SHP77 (cell line): Measurements from ENCODE around the gene CARNS1.
"Not testable (repeated sequence)": the region's sequence is repeated elsewhere in the genome, so short reads cannot be mapped to it uniquely, and the experiment has no call there.

Experiments
- DNase-seq, 2 experiments: peaks; one replicate each; lab custom pipeline; 2025; lab: John Stamatoyannopoulos, UW

Gene CARNS1

DNA sequence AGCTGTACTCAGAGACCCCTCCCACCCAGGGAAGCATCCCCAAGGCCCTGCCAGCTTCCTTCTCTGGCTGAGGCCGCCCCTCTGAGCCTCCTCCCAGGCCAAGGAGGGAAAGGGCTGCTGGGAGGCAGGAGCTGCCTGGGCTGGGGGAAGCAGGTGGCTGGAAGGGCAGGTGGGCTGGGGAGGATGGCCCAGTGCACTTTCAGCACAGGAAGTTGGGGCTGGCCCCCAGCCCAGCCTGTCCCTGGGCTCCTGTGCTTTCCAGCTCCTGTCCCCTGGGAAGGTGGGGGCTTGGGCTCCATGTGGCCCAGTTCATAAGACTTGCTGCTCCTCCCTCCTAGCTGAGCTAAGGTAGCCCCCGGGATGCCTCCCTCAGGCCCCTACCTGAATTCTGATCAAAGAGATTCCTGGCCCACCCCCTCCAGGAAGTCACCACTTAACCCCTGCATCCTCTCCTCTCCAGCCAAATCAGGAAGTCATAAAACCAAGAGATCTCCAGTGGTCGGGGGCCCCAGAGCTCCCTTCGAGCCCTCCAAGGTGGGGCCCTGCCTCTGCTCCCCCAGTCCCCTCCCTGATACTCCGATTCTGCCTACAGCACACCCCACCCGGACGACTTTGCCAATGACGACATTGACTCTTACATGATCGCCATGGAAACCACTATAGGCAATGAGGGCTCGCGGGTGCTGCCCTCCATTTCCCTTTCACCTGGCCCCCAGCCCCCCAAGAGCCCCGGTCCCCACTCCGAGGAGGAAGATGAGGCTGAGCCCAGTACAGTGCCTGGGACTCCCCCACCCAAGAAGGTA is 18.7 kb upstream of the CARNS1 start:
- no peak for DNase-seq

DNA sequence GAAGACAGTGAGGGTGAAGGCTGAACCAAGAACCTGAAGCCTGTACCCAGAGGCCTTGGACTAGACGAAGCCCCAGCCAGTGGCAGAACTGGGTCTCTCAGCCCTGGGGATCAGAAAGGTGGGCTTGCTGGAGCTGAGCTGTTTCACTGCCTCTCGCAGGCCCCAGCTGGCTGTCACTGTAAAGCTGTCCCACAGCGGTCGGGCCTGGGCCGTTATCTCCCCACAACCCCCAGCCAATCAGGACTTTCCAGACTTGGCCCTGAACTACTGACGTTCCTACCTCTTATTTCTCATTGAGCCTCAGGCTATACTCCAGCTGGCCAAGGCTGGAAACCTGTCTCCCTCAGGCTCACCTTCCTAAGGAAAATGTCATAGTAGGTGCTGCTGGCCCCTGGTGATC is 17.9 kb upstream of the CARNS1 start:
- no peak for DNase-seq

DNA sequence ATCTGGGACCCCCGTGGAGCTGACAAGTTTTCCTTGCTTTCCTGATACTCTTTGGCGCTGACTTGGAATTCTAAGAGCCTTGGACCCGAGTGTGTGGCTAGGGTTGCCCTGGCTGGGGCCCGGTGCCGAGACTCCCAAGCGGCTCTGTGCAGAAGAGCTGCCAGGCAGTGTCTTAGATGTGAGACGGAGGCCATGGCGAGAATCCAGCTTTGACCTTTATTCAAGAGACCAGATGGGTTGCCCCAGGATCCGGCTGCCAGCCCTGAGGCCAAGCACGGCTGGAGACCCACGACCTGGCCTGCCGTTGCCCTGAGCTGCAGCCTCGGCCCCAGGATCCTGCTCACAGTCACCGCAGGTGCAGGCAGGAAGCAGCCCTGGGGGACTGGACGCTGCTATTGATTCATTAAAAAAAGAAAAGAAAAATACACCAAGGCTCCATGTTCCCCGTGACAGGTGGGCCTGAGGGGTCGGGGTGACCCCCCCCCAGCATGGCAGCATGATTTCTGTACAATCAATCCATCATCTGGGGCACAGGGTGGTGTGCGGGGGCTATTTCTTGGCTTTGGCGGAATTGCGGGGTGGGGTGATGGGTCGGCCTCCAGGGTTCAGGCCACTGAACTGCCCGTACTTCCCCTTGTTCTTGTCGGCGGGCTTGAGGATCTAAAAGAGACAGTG is 17.4 kb upstream of the CARNS1 start:
- no peak for DNase-seq

DNA sequence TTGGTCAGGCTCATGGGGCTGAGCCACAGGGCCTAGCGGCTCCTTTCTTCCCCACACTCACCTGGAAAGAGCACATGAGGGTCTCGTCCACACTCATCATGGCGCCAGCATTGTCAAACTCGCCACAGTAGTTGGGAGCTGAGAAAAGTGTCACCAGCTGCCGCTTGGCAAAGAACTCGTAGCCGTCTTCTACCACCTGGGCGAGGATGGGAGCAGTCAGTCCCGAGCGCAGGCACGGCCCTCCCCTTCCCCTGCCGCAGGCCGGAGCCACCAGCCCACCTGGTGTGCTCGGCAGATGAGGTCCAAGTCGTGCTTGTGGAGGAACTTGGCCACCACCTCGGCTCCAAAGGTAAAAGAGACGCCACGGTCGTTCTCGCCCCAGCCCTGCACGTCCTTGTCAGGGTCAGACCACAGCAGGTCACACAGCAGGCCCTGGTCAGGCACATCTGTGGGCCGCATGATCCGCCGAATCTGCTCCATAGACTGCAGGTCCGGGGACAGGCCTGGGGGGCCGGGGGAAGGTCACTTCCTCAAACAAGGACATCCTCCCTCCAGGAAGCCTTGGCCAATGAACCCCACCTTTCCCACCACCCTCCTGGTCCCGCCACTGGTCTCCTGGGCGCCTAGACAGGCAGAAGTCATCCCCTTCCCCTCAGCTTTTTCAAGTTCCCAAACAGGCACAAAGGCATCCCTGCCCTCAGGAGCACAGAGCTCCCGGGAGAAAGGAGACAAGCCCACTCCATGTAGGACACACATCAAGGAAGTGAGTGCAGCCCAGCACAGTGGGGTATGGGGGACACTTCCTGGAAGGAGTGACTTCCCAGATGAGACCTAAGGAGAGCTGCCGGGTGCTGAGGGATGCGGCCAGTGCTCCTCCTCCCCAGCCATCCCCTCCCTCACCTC is 16.6 kb upstream of the CARNS1 start:
- DNase-seq: no peak

DNA sequence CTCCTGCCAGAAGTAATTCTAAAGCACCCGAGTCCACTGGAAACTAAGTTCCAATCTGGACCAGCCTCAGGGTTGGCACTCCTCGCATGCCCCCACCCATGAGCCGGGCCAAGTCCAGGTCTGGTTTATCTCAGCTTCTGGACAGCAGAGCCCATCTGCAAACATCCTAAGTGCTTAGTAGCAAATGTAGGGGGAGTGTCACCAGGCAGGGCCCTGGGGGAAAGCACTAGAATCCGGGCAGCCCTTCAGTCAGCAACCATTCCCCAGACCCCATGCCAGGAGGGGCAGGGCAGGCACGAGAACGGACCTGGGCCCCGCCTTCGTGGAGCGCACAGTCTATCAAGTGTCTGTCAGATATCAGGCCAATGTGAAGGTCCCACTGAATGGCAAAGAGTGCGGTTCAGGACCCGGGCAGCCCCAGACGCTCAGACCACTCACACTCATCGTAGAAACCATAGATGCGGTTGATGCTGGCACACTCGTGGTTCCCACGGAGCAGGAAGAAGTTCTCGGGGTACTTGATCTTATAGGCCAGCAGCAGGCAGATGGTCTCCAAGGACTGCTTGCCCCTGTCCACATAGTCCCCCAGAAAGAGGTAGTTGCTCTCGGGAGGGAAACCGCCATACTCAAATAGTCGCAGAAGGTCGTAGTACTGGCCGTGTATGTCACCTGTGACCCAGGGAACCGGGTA is 15.1 kb upstream of the CARNS1 start:
- no peak for DNase-seq

DNA sequence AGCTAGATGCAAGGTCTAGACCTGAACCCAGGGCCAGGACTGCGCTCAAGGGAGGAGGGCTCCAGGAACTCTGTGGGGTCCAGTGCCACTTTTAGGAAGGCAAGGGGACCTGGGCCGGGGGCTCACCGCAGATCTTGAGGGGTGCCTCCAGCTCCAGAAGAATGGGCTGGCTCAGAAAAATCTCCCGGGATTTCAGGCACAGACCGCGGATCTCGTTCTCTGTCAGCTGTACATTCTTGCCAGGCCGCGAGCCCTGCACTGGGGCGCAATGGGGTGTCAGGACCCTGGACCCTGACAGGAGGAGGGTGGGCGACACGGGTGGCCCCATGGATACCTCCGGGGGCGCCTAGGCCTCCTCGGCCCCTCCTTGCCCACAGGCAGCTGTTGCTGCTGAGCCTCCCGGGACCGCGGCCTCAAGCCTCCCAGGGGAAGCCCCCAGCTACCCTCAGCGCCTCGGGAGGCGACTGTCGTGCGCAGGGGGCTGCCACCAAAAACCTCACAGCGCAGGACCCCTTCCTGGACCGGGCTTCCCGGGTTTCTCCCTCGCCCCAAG is 14.5 kb upstream of the CARNS1 start:
- DNase-seq: no peak

DNA sequence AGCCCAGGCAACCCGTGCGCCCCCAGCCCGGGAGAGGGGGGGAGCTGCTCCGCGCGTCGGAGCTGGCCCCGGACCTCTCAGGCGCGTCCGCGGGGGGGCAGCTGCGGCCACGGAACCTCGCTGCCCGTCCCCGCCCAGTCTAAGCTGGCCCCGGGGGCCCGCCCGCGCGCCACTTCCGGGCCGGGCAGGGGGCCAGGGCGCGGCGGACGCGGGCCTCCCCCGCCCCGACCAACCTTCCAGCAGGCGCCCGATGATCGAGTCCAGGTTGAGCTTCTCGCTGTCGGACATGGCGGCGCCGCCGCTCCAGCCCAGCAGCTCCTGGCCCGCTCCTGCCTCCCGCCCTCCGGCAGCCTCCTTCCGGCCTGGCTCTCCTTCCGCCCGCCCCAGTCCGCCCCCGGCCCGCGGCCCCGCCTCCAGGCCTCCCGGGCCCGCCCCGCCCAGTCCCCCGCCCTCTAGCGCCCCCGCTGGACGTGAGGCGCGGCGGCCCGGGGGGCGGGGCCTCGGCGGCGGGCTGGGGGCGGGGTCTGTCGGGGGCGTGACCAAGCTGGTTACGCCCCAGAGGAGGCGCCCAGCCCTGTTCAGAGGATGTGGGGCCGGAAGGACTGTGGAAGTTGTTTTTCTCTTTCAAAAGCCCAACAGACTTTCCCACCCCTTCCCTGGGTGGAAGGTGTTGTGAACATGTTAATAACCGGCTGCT is 13.8 kb upstream of the CARNS1 start, which contains the start of gene PPP1CA:
Gene PPP1CA (minus strand): TSS at position 364 of the 697 bp plus-strand sequence. CDS start 76 bp downstream, at position 288.
- DNase-seq: peak; percentile 85 to 90

DNA sequence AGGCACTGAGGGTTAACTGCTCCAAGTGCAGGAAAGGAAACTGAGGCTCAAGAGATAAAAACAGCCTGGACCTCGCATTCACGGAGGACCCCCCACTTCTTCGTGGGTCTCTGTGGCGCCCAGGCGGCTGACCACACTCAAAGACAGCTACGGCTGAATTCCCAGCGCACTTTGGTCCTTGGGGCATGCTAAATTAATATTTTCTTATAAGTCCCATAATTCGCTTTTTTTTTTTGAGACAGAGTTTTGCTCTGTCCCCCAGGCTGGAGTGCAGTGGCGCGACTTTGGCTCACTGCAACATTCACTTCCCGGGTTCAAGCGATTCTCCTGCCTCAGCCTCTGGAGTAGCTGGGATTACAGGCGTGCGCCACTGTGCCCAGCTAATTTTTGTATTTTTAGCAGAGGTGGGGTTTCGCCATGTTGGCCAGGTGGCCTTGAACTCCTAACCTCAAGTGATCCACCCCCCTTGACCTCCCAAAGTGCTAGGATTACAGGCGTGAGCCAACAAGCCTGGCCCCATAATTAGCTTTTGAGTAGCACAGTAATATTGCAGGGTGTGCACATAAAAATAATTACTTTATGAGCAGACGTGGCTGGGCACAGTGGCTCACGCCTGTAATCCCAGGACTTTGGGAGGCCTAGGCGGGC is 13.2 kb upstream of the CARNS1 start:
- not testable (repeated sequence) for DNase-seq

DNA sequence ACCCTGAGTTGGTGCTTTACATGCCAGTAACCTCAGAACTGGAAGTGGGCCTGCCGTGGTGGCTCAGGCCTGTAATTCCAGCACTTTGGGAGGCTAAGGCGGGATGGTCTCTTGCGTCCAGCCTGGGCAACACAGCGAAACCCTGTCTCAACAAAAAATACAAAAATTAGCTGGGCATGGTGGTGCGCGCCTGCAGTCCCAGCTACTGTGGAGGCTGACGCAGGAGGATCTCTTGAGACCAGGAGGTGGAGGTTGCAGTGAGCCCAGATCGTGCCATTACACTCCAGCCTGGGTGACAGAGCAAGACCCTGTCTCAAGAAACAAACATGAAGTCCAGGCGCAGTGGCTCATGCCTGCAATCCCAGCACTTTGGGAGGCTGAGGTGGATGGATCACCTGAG is 12.4 kb upstream of the CARNS1 start:
- not testable (repeated sequence) for DNase-seq

DNA sequence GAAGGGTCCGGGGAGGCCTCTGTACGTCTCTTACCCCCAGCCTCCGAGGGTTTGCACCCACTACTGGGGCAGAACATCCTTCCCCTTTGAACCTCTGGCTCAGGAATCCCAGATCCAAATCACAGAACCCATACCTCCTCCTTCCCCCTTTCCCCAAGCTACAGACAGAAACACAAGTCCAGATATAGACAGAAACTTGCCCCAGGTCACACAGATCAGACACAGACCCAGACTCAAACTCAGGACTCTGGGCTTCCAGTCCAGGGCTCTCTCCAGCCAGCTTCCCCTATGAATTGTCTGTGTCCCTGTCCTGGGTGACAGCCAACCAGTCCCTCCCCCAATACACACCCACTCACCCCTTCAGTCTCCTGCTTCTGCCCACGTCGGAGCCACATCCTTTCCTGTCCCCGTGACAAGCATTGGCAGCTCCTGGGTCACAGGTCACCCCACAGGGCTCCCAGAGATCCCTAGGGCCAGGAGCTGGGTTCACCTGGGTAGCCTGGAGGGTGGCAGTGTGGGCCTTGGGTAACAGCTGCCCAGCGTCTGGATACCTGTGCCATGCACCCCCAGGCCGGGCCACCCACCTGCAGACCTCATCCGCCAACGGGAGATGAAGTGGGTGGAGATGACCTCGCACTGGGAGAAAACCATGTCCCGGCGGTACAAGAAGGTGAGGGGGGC is 10.8 kb upstream of the CARNS1 start:
- no peak for DNase-seq

DNA sequence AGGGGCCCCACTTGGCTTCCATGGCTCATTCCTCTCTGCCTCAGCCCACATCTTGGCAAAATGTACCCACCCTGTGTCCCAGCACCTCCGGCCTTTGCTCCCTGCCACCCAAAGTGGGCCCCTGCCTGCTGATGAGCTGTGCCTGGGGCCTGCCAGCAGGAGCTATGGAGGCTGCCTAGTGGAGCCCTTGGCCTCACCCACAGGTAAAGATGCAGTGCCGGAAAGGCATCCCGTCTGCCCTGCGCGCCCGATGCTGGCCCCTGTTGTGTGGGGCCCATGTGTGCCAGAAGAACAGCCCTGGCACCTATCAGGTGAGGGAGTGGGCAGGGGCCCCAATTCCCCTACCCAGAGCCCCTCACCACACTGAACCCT is 10.3 kb upstream of the CARNS1 start:
- no peak for DNase-seq

DNA sequence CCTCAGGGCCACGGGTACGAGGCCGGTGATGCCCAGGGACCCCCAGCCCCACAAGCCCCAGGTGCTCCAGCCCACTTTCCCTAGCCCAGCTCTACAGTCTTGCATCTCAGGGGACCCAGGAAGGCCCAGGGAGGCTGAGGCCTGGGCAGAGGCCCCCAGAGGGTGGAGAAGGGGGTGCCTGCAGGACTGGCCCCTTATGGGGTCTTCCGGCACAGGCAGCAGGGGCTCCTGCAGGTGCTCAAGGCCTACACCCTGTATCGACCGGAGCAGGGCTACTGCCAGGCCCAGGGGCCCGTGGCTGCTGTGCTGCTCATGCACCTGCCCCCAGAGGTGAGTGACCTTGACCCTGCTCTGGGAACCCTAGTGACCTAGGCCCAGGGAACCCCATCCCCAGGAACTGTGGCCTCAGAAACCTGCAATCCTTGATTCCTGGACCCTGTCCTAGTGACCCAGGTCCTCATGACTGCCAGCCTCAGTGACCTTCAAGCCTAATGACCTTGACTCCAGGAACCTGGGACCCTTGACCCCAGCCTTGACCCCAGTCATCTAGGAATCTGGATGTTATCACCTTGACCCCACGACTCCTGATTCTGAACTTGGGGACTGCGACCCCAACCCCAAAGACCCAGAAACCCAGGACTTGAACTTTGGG is 9.7 kb upstream of the CARNS1 start:
- DNase-seq: no peak

DNA sequence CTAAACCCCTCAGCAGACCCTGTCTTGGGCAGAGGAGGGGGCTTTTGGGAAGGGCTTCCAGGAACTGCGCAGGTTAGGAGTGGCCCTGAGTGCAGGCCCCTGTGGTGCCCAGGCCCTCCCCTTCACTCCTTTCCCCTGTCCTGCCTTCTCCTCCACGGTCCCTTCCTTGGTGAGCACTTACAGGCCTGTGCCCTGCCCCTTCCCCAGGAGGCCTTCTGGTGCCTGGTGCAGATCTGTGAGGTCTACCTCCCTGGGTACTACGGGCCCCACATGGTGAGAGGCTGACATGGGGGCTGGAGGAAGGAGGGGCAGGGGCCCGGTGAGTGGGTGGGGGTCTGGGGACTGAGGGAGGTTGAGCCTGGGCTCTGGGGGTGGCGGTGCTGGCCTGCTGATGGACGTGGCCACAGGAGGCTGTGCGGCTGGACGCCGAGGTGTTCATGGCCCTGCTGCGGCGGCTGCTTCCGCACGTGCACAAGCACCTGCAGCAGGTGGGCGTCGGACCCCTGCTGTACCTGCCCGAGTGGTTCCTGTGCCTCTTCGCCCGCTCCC is 9.0 kb upstream of the CARNS1 start:
- no peak for DNase-seq

DNA sequence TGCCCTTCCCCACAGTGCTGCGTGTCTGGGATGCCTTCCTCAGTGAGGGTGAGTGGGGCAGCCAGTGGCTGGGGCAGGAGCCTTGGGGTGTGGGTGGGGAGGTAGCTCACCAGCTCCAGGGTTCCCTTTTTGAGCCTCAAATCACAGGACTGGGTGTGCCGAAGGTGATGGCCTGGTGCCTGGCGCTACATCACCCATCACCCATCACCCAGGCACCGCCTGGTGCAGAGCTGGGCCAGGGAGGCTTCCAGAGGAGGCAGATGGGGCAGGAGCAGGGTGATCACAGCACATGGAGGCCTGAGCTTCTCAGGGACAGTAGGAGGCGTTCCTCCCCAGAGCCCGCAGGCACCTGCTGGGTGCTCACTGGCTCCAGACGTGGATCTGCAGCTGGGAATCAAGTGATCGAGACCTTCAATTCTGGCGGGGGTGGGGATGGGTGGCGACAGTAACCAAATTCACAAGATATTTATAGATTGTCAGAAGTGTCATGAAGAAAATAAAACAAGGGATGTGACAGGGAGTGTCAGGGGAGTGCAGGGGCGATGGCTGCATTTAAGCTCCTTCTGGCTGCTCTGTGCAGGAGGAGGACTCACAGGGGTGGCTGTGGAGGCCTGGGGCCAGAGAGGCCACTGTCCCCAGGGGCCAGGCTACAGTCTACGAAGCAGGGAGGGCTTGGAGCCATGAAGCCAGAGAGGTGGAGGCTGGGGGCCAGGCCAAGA is 8.3 kb upstream of the CARNS1 start:
- DNase-seq: peak; percentile 66 to 80

DNA sequence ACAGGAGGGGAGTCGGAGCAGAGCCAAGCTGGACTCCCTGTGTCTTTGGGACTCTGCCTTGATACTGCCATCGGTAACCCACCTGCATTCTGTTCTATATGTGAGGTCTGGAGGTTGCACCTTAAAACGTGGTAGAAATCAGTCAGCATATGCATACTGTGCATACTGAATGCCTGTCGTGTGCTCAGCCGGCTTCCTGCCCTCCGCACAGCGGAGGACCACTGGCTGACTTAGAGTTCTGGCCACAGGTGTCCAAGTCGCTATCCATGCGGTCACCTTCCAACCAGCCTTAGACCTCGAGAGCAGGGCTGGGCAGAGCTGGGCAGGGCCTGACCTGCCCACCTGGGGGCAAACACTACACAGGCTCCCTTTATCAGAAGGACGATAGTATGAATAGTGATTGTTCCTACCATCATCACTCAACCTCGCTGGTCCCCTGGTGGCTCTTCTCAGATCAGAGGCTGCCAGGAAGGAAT is 7.8 kb upstream of the CARNS1 start:
- no peak for DNase-seq

DNA sequence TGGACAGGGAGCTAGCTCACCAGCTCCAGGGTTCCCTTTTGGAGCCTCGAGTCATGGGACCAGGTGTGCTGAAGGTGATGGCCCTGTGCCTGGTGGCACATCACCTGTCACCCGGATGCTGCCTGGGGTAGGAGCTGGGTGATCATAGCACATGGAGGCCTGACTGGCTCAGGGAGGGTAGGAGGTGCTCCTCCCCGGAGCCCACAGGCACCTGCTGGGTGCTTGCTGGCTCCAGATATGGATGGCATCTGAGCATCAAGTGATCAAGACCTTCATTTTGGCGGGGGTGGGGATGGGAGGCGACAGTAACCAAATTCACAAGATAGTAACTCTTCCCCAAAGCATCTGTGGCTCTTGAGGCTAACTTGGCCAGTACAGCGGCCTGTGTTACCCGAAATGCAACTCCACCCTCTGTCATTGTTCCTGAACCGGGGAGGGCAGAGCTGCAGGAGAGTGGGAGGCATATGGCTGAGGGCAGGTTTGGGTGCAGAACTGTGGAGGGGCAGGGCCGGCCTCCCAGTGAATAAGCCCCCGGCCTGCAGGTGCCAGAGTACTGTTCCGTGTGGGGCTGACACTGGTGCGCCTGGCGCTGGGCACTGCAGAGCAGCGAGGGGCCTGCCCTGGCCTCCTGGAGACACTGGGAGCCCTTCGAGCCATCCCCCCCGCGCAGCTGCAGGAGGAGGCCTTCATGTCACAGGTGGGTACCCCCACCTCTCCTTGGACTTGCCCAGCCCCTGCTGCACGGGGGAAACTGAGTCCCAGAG is 6.9 kb upstream of the CARNS1 start:
- no peak for DNase-seq

DNA sequence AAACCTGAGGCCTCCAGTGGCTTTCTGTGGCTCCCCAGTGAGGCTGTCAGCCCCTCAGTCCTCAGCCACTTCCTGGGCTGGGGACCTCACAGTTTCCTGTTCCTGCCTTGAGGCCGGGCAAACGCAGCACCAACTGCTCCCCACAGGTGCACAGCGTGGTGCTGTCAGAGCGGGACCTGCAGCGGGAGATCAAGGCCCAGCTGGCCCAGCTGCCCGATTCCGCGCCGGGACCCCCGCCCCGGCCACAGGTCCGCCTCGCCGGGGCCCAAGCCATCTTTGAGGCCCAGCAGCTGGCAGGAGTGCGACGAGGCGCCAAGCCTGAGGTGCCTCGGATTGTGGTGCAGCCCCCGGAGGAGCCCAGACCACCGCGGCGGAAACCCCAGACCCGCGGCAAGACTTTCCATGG is 6.2 kb upstream of the CARNS1 start:
- DNase-seq: no peak
